Right lobe of liver (tissue), 6 donors: Measurements from ENCODE around the gene ACSF3. TPM values are rescaled to one million over a fixed set of nuclear protein-coding genes. Genes with fewer than 3 reads are reported as not detected.

Experiments
- ATAC-seq, 4 donors: fragments of 200-7000 bp; cut with Tn5 transposase; one replicate each; pipeline ENCODE4 v1.9.1; 2020; ENCODE audit warnings: mild to moderate bottlenecking in 4 of 4, moderate library complexity in 4 of 4
- DNase-seq, 3 donors: peaks; one replicate each; pipeline ENCODE4 v3.0.0-alpha.2; 2020
- H3K27ac ChIP-seq, 3 donors: fragments of 200-600 bp; one replicate each; pipeline ENCODE4 v1.8.0; 2022
- H3K27me3 ChIP-seq, 2 donors: fragments of 200-600 bp; one replicate each; pipeline ENCODE4 v1.8.0; 2022
- H3K36me3 ChIP-seq, 4 donors: fragments of 200-600 bp; sonication (generic) in 1 of 4; one replicate each; pipeline versions ENCODE4 v1.5.1 to v1.8.0; 2017 to 2022; ENCODE audit warnings: control low read depth in 1 of 4
- H3K4me1 ChIP-seq, 4 donors: fragments of 200-600 bp; sonication (generic) in 1 of 4; one replicate each; pipeline versions ENCODE4 v1.5.1 to v1.8.0; 2017 to 2022; ENCODE audit warnings: control low read depth in 1 of 4
- H3K4me3 ChIP-seq, 3 donors: fragments of 200-600 bp; one replicate each; pipeline ENCODE4 v1.8.0; 2022
- H3K9me3 ChIP-seq, 4 donors: fragments of 200-600 bp; sonication (generic) in 1 of 4; one replicate each; pipeline versions ENCODE4 v1.5.1 to v1.8.0; 2017 to 2022; ENCODE audit warnings: control low read depth in 1 of 4
- POLR2A ChIP-seq: fragments of 450-650 bp; IDR thresholded peaks from one replicate; pipeline ENCODE4 v1.6.1; 2017; ENCODE audit warnings: antibody characterized with exemption, mild to moderate bottlenecking
- WGBS: methylation state at CpG from one replicate; pipeline ENCODE4 v1.1.6; 2018; ENCODE audit warnings: low coverage, low lambda C conversion rate; ENCODE audit not compliant: insufficient coverage; ENCODE audit errors: missing lambda C conversion rate; 5-methylcytosine and 5-hydroxymethylcytosine counted together
- intact Hi-C, 2 donors: fragments of 100-400 bp; cut with DNase I; formaldehyde crosslinking; loops; one replicate each; pipeline versions ENCODE4 v1.11.2 to v1.14.1; 2022
- total RNA-seq, 6 experiments: library from RNA; depleted of rRNA in 2 of 6; stranded (reverse); fragments of >200 nt in 2 of 6; fragmentation: NEBNext Ultra II Directional in 3 of 6; extraction: Animal tissue kit (Norgen Biotek cat#: 25700) in 3 of 6; gene quantifications; one replicate each; pipeline versions ENCODE4 v1.1.0 to v1.2.4, GENCODE V29; 2016 to 2023
- TF ChIP-seq, protein P1 (sequence below), 4 donors: fragments of 200-600 bp in 3 of 4; fragments of 450-650 bp in 1 of 4; IDR thresholded peaks; one replicate each; pipeline versions ENCODE4 v1.5.1 to v1.8.0; 2016 to 2022; ENCODE audit warnings: antibody characterized with exemption in 4 of 4, mild to moderate bottlenecking in 2 of 4
- donor health status: DM: no; HTN: yes; CAD: no.
- donor health status: DM: no; HTN: no; CAD: no.
- donor health status: DM: no; HTN: no; CAD: no.
- donor health status: DM: no; HTN: yes; CAD: no.
- donor health status: DM: no; HTN: yes; CAD: no.

ACSF3 gene
- total RNA-seq, 6 experiments from 2014 or later = 20.2 to 33.6 (median 29.4) TPM

GRCh38 chr16:89156740-89157645 is 63.3 kb downstream of the ACSF3 start:
- DNase-seq (no peak), ATAC-seq (no peak)
- peaks cover 0 to 1% (median 0%) of the 10 kb centered on the region in 4 donors for H3K36me3 ChIP-seq
- 40% methylated on average over 2 of the region's 26 CpGs for WGBS
- H3K27ac ChIP-seq = no peak overlapping the region
- no peaks in the 10 kb centered on the region for H3K4me1 ChIP-seq
- H3K4me3 ChIP-seq = no peak overlapping the region
- H3K27me3 ChIP-seq = no peaks in the 10 kb centered on the region
- no peaks in the 10 kb centered on the region for H3K9me3 ChIP-seq
- intact Hi-C loops = no loop called here
- TF ChIP-seq, protein P1, sequence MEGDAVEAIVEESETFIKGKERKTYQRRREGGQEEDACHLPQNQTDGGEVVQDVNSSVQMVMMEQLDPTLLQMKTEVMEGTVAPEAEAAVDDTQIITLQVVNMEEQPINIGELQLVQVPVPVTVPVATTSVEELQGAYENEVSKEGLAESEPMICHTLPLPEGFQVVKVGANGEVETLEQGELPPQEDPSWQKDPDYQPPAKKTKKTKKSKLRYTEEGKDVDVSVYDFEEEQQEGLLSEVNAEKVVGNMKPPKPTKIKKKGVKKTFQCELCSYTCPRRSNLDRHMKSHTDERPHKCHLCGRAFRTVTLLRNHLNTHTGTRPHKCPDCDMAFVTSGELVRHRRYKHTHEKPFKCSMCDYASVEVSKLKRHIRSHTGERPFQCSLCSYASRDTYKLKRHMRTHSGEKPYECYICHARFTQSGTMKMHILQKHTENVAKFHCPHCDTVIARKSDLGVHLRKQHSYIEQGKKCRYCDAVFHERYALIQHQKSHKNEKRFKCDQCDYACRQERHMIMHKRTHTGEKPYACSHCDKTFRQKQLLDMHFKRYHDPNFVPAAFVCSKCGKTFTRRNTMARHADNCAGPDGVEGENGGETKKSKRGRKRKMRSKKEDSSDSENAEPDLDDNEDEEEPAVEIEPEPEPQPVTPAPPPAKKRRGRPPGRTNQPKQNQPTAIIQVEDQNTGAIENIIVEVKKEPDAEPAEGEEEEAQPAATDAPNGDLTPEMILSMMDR (IDR thresholded peaks at IDR 0.05) = no peak
- no peak for TF ChIP-seq POLR2A

DNA sequence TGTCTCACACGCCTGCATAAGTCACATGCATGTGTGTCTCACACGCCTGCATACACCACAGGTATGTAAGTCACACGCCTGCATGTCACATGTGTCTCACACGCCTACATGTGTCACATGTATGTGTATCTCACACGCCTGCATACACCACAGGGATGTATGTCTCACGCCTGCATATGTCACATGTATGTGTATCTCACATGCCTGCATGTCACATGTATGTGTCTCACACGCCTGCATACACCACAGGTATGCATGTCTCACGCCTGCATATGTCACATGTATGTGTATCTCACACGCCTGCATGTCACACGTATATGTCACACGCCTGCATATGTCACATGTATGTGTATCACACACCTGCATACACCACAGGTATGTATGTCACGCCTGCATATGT is 64.1 kb downstream of the ACSF3 start:
- intact Hi-C loops = no loop called here

GRCh38 chr16:89159066-89159849 is 65.6 kb downstream of the ACSF3 start:
- intact Hi-C loops = no loop called here
- Histone ChIP-seq H3K9me3 (no peaks in the 10 kb centered on the region), H3K4me1 (no peaks in the 10 kb centered on the region), H3K36me3 (no peaks in the 10 kb centered on the region), H3K4me3 (no peak overlapping the region), H3K27ac (no peak overlapping the region), H3K27me3 (no peaks in the 10 kb centered on the region)
- 69% methylated on average over 13 of the region's 48 CpGs for WGBS
- TF ChIP-seq, protein P1 (IDR thresholded peaks at IDR 0.05) = no peak
- no peak for TF ChIP-seq POLR2A
- DNase-seq (no peak), ATAC-seq (no peak)

More for the DNA sequence above, 64.1 kb downstream of the ACSF3 start:
- DNase-seq (no peak), ATAC-seq (no peak)
- H3K27ac ChIP-seq = no peak overlapping the region
- H3K27me3 ChIP-seq = no peaks in the 10 kb centered on the region
- no peaks in the 10 kb centered on the region for H3K9me3 ChIP-seq
- TF ChIP-seq, protein P1 (IDR thresholded peaks at IDR 0.05) = no peak
- TF ChIP-seq POLR2A = no peak
- H3K4me3 ChIP-seq = no peak overlapping the region
- no peaks in the 10 kb centered on the region for H3K4me1 ChIP-seq
- no peaks in the 10 kb centered on the region for H3K36me3 ChIP-seq
- 89% methylated on average over 11 of the region's 12 CpGs for WGBS

DNA sequence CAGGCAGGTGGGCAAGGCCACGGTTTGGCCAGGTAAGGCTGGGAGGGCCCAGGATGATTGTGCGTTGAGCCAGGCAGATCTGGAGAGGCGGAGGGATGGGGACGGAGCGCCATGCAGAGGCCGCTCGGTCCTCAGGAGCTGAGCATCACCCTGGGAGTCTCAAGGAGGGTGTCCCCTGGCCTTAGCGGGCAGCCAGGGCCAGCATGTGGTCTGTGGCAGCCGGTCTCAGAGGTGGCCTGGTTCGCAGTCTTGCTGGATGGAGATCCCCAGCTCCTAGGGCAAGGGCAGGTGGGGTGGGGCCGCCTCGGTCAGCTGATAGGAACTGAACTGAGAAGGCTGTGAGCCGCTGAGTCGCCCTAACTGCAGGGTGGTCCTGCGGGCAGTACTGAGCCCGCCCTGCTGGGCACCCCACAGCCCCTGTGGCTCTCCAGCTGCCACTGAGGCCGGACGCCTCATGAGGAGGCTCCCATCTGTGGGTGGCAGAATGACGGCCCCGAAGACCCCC is 66.2 kb downstream of the ACSF3 start:
- intact Hi-C loops = loop anchor here in 1 of 2 donors (10.0 kb wide), 2 partner anchors 145 to 345 kb away; partner anchors contain the start of gene APRT
- 83% methylated on average over 1 of the region's 20 CpGs for WGBS
- no peaks in the 10 kb centered on the region for H3K36me3 ChIP-seq
- ATAC-seq (no peak), DNase-seq (no peak)
- no peaks in the 10 kb centered on the region for H3K4me1 ChIP-seq
- no peak overlapping the region for H3K4me3 ChIP-seq
- no peaks in the 10 kb centered on the region for H3K27me3 ChIP-seq
- no peak overlapping the region for H3K27ac ChIP-seq
- TF ChIP-seq POLR2A = no peak
- TF ChIP-seq, protein P1 (IDR thresholded peaks at IDR 0.05) = no peak
- H3K9me3 ChIP-seq = no peaks in the 10 kb centered on the region
